HEK293 (cell line): ENCODE measurements around the gene LCN9.

Experiments used
- ZNF629 ChIP-seq: fragments of 450-650 bp; formaldehyde crosslinking; IDR thresholded peaks from 2 replicates; pipeline ENCODE4 v1.5.1; 2017; ENCODE audit warnings: missing biosample characterization, missing genetic modification characterization
- TF ChIP-seq, protein P1 (sequence below): fragments of 450-650 bp; formaldehyde crosslinking; IDR thresholded peaks from 2 replicates; pipeline ENCODE4 v1.5.1; 2016; ENCODE audit warnings: missing biosample characterization, missing genetic modification characterization

DNA sequence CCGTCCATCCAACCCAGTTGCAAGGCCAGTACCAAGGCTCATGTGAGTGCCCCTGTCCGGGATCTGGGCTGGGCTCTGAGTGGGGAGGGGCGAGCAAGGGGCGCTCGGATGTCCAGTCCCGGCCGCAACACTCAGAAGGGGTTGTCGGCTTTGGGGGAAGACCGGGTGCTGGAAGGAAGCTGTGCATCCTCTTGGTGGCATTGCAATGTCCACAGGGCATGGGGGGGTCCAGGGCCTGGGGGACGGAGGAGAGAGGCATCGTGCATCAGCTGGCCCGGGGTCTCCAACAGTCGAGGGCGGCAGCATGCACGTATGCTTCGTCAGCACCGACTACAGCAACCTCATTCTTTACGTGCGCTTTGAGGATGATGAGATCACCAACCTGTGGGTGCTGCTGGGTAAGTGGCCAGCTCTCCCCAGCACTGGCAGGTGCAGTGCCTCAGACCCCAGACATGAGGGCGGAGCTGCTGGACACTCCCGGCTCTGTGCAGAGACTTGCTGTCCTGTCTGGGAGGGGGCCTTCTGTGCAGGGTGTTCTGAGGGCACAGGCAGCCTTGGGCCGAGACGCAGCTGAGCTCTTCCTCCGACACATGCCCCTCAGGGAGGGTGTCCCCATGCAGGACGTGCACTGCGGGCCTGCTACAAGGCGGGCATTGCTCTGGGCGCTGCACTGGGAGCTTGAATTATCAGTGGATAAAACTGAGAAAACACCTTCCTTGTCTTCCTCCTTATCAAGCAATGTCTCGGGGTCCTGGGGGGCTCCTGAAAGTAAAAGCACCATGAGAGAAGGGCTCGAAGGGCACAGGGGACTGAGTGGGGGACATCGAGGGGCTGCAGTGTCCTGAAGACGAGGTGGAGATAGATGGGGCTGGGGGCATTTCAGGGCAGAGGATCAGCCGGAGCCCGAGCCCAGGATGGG is 46.2 kb upstream of the LCN9 start:
- TF ChIP-seq, protein P1, sequence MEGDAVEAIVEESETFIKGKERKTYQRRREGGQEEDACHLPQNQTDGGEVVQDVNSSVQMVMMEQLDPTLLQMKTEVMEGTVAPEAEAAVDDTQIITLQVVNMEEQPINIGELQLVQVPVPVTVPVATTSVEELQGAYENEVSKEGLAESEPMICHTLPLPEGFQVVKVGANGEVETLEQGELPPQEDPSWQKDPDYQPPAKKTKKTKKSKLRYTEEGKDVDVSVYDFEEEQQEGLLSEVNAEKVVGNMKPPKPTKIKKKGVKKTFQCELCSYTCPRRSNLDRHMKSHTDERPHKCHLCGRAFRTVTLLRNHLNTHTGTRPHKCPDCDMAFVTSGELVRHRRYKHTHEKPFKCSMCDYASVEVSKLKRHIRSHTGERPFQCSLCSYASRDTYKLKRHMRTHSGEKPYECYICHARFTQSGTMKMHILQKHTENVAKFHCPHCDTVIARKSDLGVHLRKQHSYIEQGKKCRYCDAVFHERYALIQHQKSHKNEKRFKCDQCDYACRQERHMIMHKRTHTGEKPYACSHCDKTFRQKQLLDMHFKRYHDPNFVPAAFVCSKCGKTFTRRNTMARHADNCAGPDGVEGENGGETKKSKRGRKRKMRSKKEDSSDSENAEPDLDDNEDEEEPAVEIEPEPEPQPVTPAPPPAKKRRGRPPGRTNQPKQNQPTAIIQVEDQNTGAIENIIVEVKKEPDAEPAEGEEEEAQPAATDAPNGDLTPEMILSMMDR = no peak
- TF ChIP-seq ZNF629 = no peak
